ENCODE measurements around the gene PTAFR.

- TF ChIP-seq ZBTB48 (tag by site-specific recombination; IDR thresholded peaks at IDR 0.05) (no peak), REST (tag by site-specific recombination; IDR thresholded peaks at IDR 0.05) (no peak), CTCF (tag by site-specific recombination; IDR thresholded peaks at IDR 0.05) (no peak), ZNF157 (tag by site-specific recombination; IDR thresholded peaks at IDR 0.05) (no peak), YY1 (tag by site-specific recombination; IDR thresholded peaks at IDR 0.05) (no peak), ZNF132 (tag by site-specific recombination; IDR thresholded peaks at IDR 0.05; ENCODE audit: borderline replicate concordance) (no peak), ZNF121 (tag by site-specific recombination; IDR thresholded peaks at IDR 0.05) (no peak), ATF2 (tag by site-specific recombination; IDR thresholded peaks at IDR 0.05; ENCODE audit: low read depth) (no peak), ZNF274 (IDR thresholded peaks at IDR 0.05; ENCODE audit: low read length) (no peak), ZNF274 (tag by site-specific recombination; IDR thresholded peaks at IDR 0.05; ENCODE audit: borderline replicate concordance) (no peak), ZNF423 (tag by site-specific recombination; IDR thresholded peaks at IDR 0.05) (no peak), ZNF114 (tag by site-specific recombination; IDR thresholded peaks at IDR 0.05) (no peak)
Measured at GRCh38 chr1:28171246-28171645, 5.2 kb downstream of the PTAFR start.

All from HEK293 (cell line).